Spleen (tissue), 11 donors: ENCODE data around the gene OR5M3. TPM values are rescaled to one million over a fixed set of nuclear protein-coding genes. Genes with fewer than 3 reads are reported as not detected.

Experiments used
- DNase-seq: peaks from one replicate; pipeline ENCODE4 v3.0.0-alpha.2; 2020
- H3K27ac ChIP-seq, 8 donors: fragments of 200-600 bp; sonication (generic) in 7 of 8; 1 replicate in 4 of 8; 2 replicates in 4 of 8; pipeline versions ENCODE4 v1.5.0 to v1.8.0; 2016 to 2021; ENCODE audit warnings: inconsistent platforms in 4 of 8, mild to moderate bottlenecking in 4 of 8, moderate library complexity in 1 of 8
- H3K27me3 ChIP-seq, 7 donors: fragments of 200-600 bp; sonication (generic) in 6 of 7; replicated peaks in 1 of 7; 1 replicate in 4 of 7; 2 replicates in 3 of 7; pipeline versions ENCODE4 v1.5.0 to v1.8.0; 2016 to 2021; ENCODE audit warnings: inconsistent platforms in 3 of 7, mild to moderate bottlenecking in 1 of 7
- H3K36me3 ChIP-seq, 6 donors: fragments of 200-600 bp; sonication (generic) in 5 of 6; 1 replicate in 4 of 6; 2 replicates in 2 of 6; pipeline versions ENCODE4 v1.5.0 to v1.8.0; 2016 to 2021; ENCODE audit warnings: inconsistent platforms in 2 of 6
- H3K4me1 ChIP-seq, 6 donors: fragments of 200-600 bp; sonication (generic) in 5 of 6; 1 replicate in 3 of 6; 2 replicates in 3 of 6; pipeline versions ENCODE4 v1.5.0 to v1.8.0; 2016 to 2021; ENCODE audit warnings: inconsistent platforms in 3 of 6
- H3K4me3 ChIP-seq, 8 donors: fragments of 200-600 bp; sonication (generic) in 7 of 8; 1 replicate in 4 of 8; 2 replicates in 4 of 8; pipeline versions ENCODE4 v1.5.0 to v1.8.0; 2016 to 2021; ENCODE audit warnings: inconsistent platforms in 4 of 8, mild to moderate bottlenecking in 4 of 8, moderate library complexity in 2 of 8
- H3K9me3 ChIP-seq, 8 donors: fragments of 200-600 bp; sonication (generic) in 7 of 8; 1 replicate in 4 of 8; 2 replicates in 4 of 8; pipeline versions ENCODE4 v1.5.0 to v1.8.0; 2016 to 2021; ENCODE audit warnings: inconsistent platforms in 4 of 8
- CTCF ChIP-seq, 11 experiments: fragments of 200-600 bp in 7 of 11; fragments of 450-650 bp in 4 of 11; sonication (generic) in 4 of 11; IDR thresholded peaks in 8 of 11; conservative IDR thresholded peaks in 3 of 11; 1 replicate in 7 of 11; 2 replicates in 4 of 11; pipeline versions ENCODE4 v1.4.0 to v1.8.0; 2016 to 2021; ENCODE audit warnings: antibody characterized with exemption in 11 of 11, inconsistent platforms in 4 of 11, mild to moderate bottlenecking in 1 of 11
- POLR2A ChIP-seq, 3 donors: fragments of 450-650 bp; IDR thresholded peaks; one replicate each; pipeline ENCODE4 v1.5.1; 2017; ENCODE audit warnings: antibody characterized with exemption in 3 of 3, mild to moderate bottlenecking in 1 of 3
- POLR2AphosphoS5 ChIP-seq, 3 donors: sonication (generic); formaldehyde crosslinking; IDR thresholded peaks; one replicate each; pipeline ENCODE4 v1.5.1; 2017; ENCODE audit warnings: antibody characterized with exemption in 3 of 3
- WGBS, 5 donors: extraction: QIAGEN DNeasy Blood & Tissue Kit in 3 of 5; methylation state at CpG; one replicate each; pipeline versions ENCODE4 v1.1.5 to v1.1.7; 2013 to 2018; 5-methylcytosine and 5-hydroxymethylcytosine counted together
- intact Hi-C: fragments of 100-400 bp; cut with DNase I; formaldehyde crosslinking; loops from one replicate; pipeline ENCODE4 v1.15.0; 2023; ENCODE audit warnings: low total_unique reads
- polyA plus RNA-seq, 3 donors: library from polyadenylated mRNA; stranded (reverse); fragments of 200-250 nt; gene quantifications; one replicate each; pipeline ENCODE4 v1.2.1, GENCODE V29; 2013
- total RNA-seq, 7 donors: library from RNA; depleted of rRNA in 3 of 7; stranded (reverse); fragments of >200 nt in 3 of 7; fragmentation: NEBNext Ultra II Directional in 4 of 7; extraction: Animal tissue kit (Norgen Biotek cat#: 25700) in 4 of 7; gene quantifications; one replicate each; pipeline versions ENCODE4 v1.1.0 to v1.2.1, GENCODE V29; 2016 to 2021
- donor health status: healthy with polysubstance abuse.
- donor health status: DM: no; HTN: no; CAD: no; lungs with moderate emphysema.
- donor health status: DM: no; HTN: no; CAD: no.
- donor health status: Bipolar disorder and iron deficiency.
- donor health status: healthy.
- donor health status: DM: no; HTN: no; CAD: no.
- donor health status: DM: yes; HTN: yes; CAD: no.

Gene OR5M3
- total and polyA plus RNA-seq, 10 donors, result not detected

GRCh38 chr11:56474729-56475235 lies 1.6 kb upstream of the OR5M3 start:
- H3K27ac ChIP-seq, result no peak overlapping the region
- no peaks in the 10 kb centered on the region for H3K36me3 ChIP-seq
- DNase-seq, result no peak
- peaks cover 0 to 16% (median 2%) of the 10 kb centered on the region in 8 donors for H3K9me3 ChIP-seq
- no peak overlapping the region for H3K4me3 ChIP-seq
- 56 to 83% (median 73%) methylated on average over 1 of the region's 1 CpG for WGBS, 5 donors
- intact Hi-C loops, result no loop called here
- TF ChIP-seq POLR2A (IDR thresholded peaks at IDR 0.05) (no peak), CTCF (IDR thresholded peaks at IDR 0.05 in 8 of 11, conservative IDR thresholded peaks at IDR 0.05 in 3 of 11) (no peak), POLR2AphosphoS5 (IDR thresholded peaks at IDR 0.05) (no peak)
- H3K27me3 ChIP-seq, result no peaks in the 10 kb centered on the region
- no peaks in the 10 kb centered on the region for H3K4me1 ChIP-seq

- Histone ChIP-seq H3K4me1 (no peaks in the 10 kb centered on the region), H3K36me3 (no peaks in the 10 kb centered on the region), H3K9me3 (peaks cover 0 to 28% (median 0%) of the 10 kb centered on the region in 8 donors), H3K4me3 (no peak overlapping the region), H3K27me3 (no peaks in the 10 kb centered on the region), H3K27ac (no peak overlapping the region)
- TF ChIP-seq POLR2A (IDR thresholded peaks at IDR 0.05) (no peak), CTCF (IDR thresholded peaks at IDR 0.05 in 8 of 11, conservative IDR thresholded peaks at IDR 0.05 in 3 of 11) (no peak), POLR2AphosphoS5 (IDR thresholded peaks at IDR 0.05) (no peak)
- 87 to 95% (median 91%) methylated on average over 1 of the region's 1 CpG for WGBS, 5 donors
- no peak for DNase-seq
- intact Hi-C loops, result no loop called here
Measured at GRCh38 chr11:56457076-56457475, 16.1 kb downstream of the OR5M3 start.

- 65 to 77% (median 67%) methylated on average over 4 of the region's 4 CpGs for WGBS, 5 donors
- no peak overlapping the region for H3K27ac ChIP-seq
- TF ChIP-seq POLR2AphosphoS5 (IDR thresholded peaks at IDR 0.05) (no peak), CTCF (IDR thresholded peaks at IDR 0.05 in 8 of 11, conservative IDR thresholded peaks at IDR 0.05 in 3 of 11) (no peak), POLR2A (IDR thresholded peaks at IDR 0.05) (no peak)
- intact Hi-C loops, result no loop called here
- H3K4me3 ChIP-seq, result no peak overlapping the region
- peaks cover 0 to 14% (median 0%) of the 10 kb centered on the region in 8 donors for H3K9me3 ChIP-seq
- H3K36me3 ChIP-seq, result no peaks in the 10 kb centered on the region
- no peaks in the 10 kb centered on the region for H3K27me3 ChIP-seq
- no peak for DNase-seq
- no peaks in the 10 kb centered on the region for H3K4me1 ChIP-seq
Measured at GRCh38 chr11:56453521-56453920, 19.6 kb downstream of the OR5M3 start.

Other genes with a start within 250 kb of the OR5M3 start
- gene OR5T2, start 239.1 kb downstream of the OR5M3 start, total RNA-seq, result not detected
- gene OR5T2, start 239.1 kb downstream of the OR5M3 start, polyA plus RNA-seq, result not detected
- gene OR5T3, start 221.1 kb downstream of the OR5M3 start, total RNA-seq, result not detected
- gene OR5T3, start 221.1 kb downstream of the OR5M3 start, polyA plus RNA-seq, result not detected
- not detected for gene OR5T1, start 199.2 kb downstream of the OR5M3 start, total RNA-seq
- not detected for gene OR5T1, start 199.2 kb downstream of the OR5M3 start, polyA plus RNA-seq
- gene OR8H1, start 181.1 kb downstream of the OR5M3 start, total RNA-seq, result not detected
- gene OR8H1, start 181.1 kb downstream of the OR5M3 start, polyA plus RNA-seq, result not detected
- gene OR8K3, start 158.2 kb downstream of the OR5M3 start, total RNA-seq, result not detected
- not detected for gene OR8K3, start 158.2 kb downstream of the OR5M3 start, polyA plus RNA-seq
- not detected for gene OR8K1, start 127.3 kb downstream of the OR5M3 start, total RNA-seq
- not detected for gene OR8K1, start 127.3 kb downstream of the OR5M3 start, polyA plus RNA-seq
- gene OR8J1, start 119.1 kb downstream of the OR5M3 start, total RNA-seq, result not detected
- not detected for gene OR8J1, start 119.1 kb downstream of the OR5M3 start, polyA plus RNA-seq
- not detected for gene OR8U1, start 97.7 kb downstream of the OR5M3 start, total RNA-seq
- not detected for gene OR8U1, start 97.7 kb downstream of the OR5M3 start, polyA plus RNA-seq
- not detected for gene OR5AL1, start 60.7 kb downstream of the OR5M3 start, total RNA-seq
- gene OR5AL1, start 60.7 kb downstream of the OR5M3 start, polyA plus RNA-seq, result not detected
- not detected for gene OR5M8, start 18.0 kb upstream of the OR5M3 start, total RNA-seq
- gene OR5M8, start 18.0 kb upstream of the OR5M3 start, polyA plus RNA-seq, result not detected
- gene OR5M11, start 69.9 kb upstream of the OR5M3 start, total RNA-seq, result not detected
- not detected for gene OR5M11, start 69.9 kb upstream of the OR5M3 start, polyA plus RNA-seq
- gene OR5M10, start 104.4 kb upstream of the OR5M3 start, total RNA-seq, result not detected
- not detected for gene OR5M10, start 104.4 kb upstream of the OR5M3 start, polyA plus RNA-seq
- gene OR5M1, start 141.5 kb upstream of the OR5M3 start, total RNA-seq, result not detected
- gene OR5M1, start 141.5 kb upstream of the OR5M3 start, polyA plus RNA-seq, result not detected
- not detected for gene OR5AP2, start 169.1 kb upstream of the OR5M3 start, total RNA-seq
- not detected for gene OR5AP2, start 169.1 kb upstream of the OR5M3 start, polyA plus RNA-seq
- gene OR5AR1, start 190.3 kb upstream of the OR5M3 start, total RNA-seq, result not detected
- not detected for gene OR5AR1, start 190.3 kb upstream of the OR5M3 start, polyA plus RNA-seq
- gene OR9G1, start 225.7 kb upstream of the OR5M3 start, total RNA-seq, result not detected
- not detected for gene OR9G1, start 225.7 kb upstream of the OR5M3 start, polyA plus RNA-seq